Osteoblast (primary cell): ENCODE measurements around the gene IGFBP4. TPM values are rescaled to one million over a fixed set of nuclear protein-coding genes. Genes with fewer than 3 reads are reported as not detected.

ENCODE experiments used
- DNase-seq: peaks from one replicate; pipeline ENCODE4 v3.0.0; 2011; ENCODE audit warnings: low spot score, mixed read lengths; ENCODE audit not compliant: insufficient read length; ENCODE audit errors: missing footprints
- H2AFZ ChIP-seq: 2 replicates; pipeline ENCODE4 v1.6.0; 2011; ENCODE audit warnings: mild to moderate bottlenecking, low read length
- H3K27ac ChIP-seq: 2 replicates; pipeline ENCODE4 v1.5.1; 2011; ENCODE audit warnings: mild to moderate bottlenecking, low read depth, low read length, moderate library complexity
- H3K27me3 ChIP-seq: 2 replicates; pipeline ENCODE4 v1.6.0; 2012; ENCODE audit warnings: mild to moderate bottlenecking, control low read depth, inconsistent platforms, low read length, moderate library complexity; ENCODE audit not compliant: insufficient read depth
- H3K36me3 ChIP-seq: 2 replicates; pipeline ENCODE4 v1.5.1; 2011; ENCODE audit warnings: mild to moderate bottlenecking, low read length, control low read depth, moderate library complexity; ENCODE audit not compliant: insufficient read depth
- H3K4me1 ChIP-seq: 2 replicates; pipeline ENCODE4 v1.5.1; 2011; ENCODE audit warnings: mild to moderate bottlenecking, low read length, control low read depth, moderate library complexity; ENCODE audit not compliant: insufficient read depth
- H3K4me2 ChIP-seq: 2 replicates; pipeline ENCODE4 v1.6.0; 2011; ENCODE audit warnings: mild to moderate bottlenecking, low read length; ENCODE audit not compliant: insufficient read depth
- H3K4me3 ChIP-seq: fragments of 200-600 bp; sonication (generic); 3 replicates; pipeline ENCODE4 v1.5.1; 2012; ENCODE audit warnings: mild to moderate bottlenecking, low read length, inconsistent platforms; ENCODE audit not compliant: insufficient read depth
- H3K79me2 ChIP-seq: 2 replicates; pipeline ENCODE4 v1.6.0; 2012; ENCODE audit warnings: mild to moderate bottlenecking, low read length, control low read depth, inconsistent platforms; ENCODE audit not compliant: insufficient read depth
- H3K9me3 ChIP-seq: 2 replicates; pipeline ENCODE4 v1.5.1; 2011; ENCODE audit warnings: low read depth, low read length, control low read depth
- H4K20me1 ChIP-seq: 2 replicates; pipeline ENCODE4 v1.6.0; 2012; ENCODE audit warnings: mild to moderate bottlenecking, low read length, control low read depth; ENCODE audit not compliant: insufficient read depth
- CTCF ChIP-seq: IDR thresholded peaks from 2 replicates; pipeline ENCODE4 v1.5.1; 2011; ENCODE audit warnings: mild to moderate bottlenecking, low read depth, low read length, moderate library complexity; ENCODE audit errors: extremely low read depth
- total RNA-seq: library from RNA; depleted of rRNA; stranded (reverse); fragments of >200 nt; gene quantifications from 2 replicates; pipeline ENCODE4 v1.2.3, GENCODE V29; 2012

The IGFBP4 gene
- total RNA-seq, 1 donor, result 666 TPM

GRCh38 chr17:40448639-40449261, 5.5 kb downstream of the IGFBP4 start:
- peaks cover 80% of the 10 kb centered on the region for H3K4me1 ChIP-seq
- peaks cover 90% of the 10 kb centered on the region for H3K36me3 ChIP-seq
- H3K79me2 ChIP-seq, result peaks cover 93% of the 10 kb centered on the region
- no peaks in the 10 kb centered on the region for H3K27me3 ChIP-seq
- H3K27ac ChIP-seq, result peak overlapping the region; percentile 68
- peaks cover 92% of the 10 kb centered on the region for H4K20me1 ChIP-seq
- no peak overlapping the region for H2AFZ ChIP-seq
- no peaks in the 10 kb centered on the region for H3K9me3 ChIP-seq
- TF ChIP-seq CTCF, result no peak
- H3K4me3 ChIP-seq, result peak overlapping the region; percentile 92
- H3K4me2 ChIP-seq, result peak overlapping the region; percentile 74
- peak; percentile 79 for DNase-seq

GRCh38 chr17:40450175-40450574, 6.9 kb downstream of the IGFBP4 start:
- no peaks in the 10 kb centered on the region for H3K9me3 ChIP-seq
- H3K4me3 ChIP-seq, result peak overlapping the region; percentile 22
- peaks cover 92% of the 10 kb centered on the region for H3K36me3 ChIP-seq
- DNase-seq, result peak; percentile 67
- H3K79me2 ChIP-seq, result peaks cover 86% of the 10 kb centered on the region
- TF ChIP-seq CTCF, result peak; percentile 61
- no peaks in the 10 kb centered on the region for H3K27me3 ChIP-seq
- peaks cover 92% of the 10 kb centered on the region for H3K4me1 ChIP-seq
- H4K20me1 ChIP-seq, result peaks cover 90% of the 10 kb centered on the region
- H3K27ac ChIP-seq, result peak overlapping the region; percentile 82
- H2AFZ ChIP-seq, result no peak overlapping the region
- peak overlapping the region; percentile 33 for H3K4me2 ChIP-seq

GRCh38 chr17:40451420-40451819, 8.2 kb downstream of the IGFBP4 start:
- H3K79me2 ChIP-seq, result peaks cover 74% of the 10 kb centered on the region
- peaks cover 82% of the 10 kb centered on the region for H3K4me1 ChIP-seq
- no peaks in the 10 kb centered on the region for H3K9me3 ChIP-seq
- peak; percentile 86 for DNase-seq
- no peaks in the 10 kb centered on the region for H3K27me3 ChIP-seq
- H4K20me1 ChIP-seq, result peaks cover 86% of the 10 kb centered on the region
- H3K27ac ChIP-seq, result peak overlapping the region; percentile 82
- H3K4me2 ChIP-seq, result peak overlapping the region; percentile 33
- no peak overlapping the region for H3K4me3 ChIP-seq
- TF ChIP-seq CTCF, result no peak
- no peak overlapping the region for H2AFZ ChIP-seq
- H3K36me3 ChIP-seq, result peaks cover 93% of the 10 kb centered on the region

GRCh38 chr17:40452216-40452787, 9.1 kb downstream of the IGFBP4 start:
- peaks cover 93% of the 10 kb centered on the region for H3K36me3 ChIP-seq
- H3K4me3 ChIP-seq, result no peak overlapping the region
- peak overlapping the region; percentile 33 for H3K4me2 ChIP-seq
- no peak for TF ChIP-seq CTCF
- no peaks in the 10 kb centered on the region for H3K27me3 ChIP-seq
- H3K27ac ChIP-seq, result peak overlapping the region; percentile 82
- H3K79me2 ChIP-seq, result peaks cover 65% of the 10 kb centered on the region
- DNase-seq, result peak; percentile 98
- H2AFZ ChIP-seq, result no peak overlapping the region
- H3K4me1 ChIP-seq, result peaks cover 82% of the 10 kb centered on the region
- H3K9me3 ChIP-seq, result no peaks in the 10 kb centered on the region
- H4K20me1 ChIP-seq, result peaks cover 86% of the 10 kb centered on the region
